ENCODE results near the gene NRP1. TPM values are rescaled to one million over a fixed set of nuclear protein-coding genes. Genes with fewer than 3 reads are reported as not detected.
A peak's percentile ranks its signal among the peaks of the same experiment; 100 is the strongest.

NRP1 gene
- total RNA-seq, 4 donors from 2014 or later = 20.4 to 29.0 (median 22.1) TPM

GRCh38 chr10:33310853-33311252, 23.6 kb downstream of the NRP1 start:
- ATAC-seq (no peak), DNase-seq (no peak)
- no peaks in the 10 kb centered on the region for H3K9me3 ChIP-seq
- TF ChIP-seq POLR2A (IDR thresholded peaks at IDR 0.05) = no peak
- no peak for TF ChIP-seq CTCF (IDR thresholded peaks at IDR 0.05 in 4 of 5, conservative IDR thresholded peaks at IDR 0.05 in 1 of 5)
- H3K27ac ChIP-seq = peak overlapping the region; percentile 2 to 29 (median 16)
- H3K36me3 ChIP-seq = no peaks in the 10 kb centered on the region
- H3K4me3 ChIP-seq = no peak overlapping the region
- in situ Hi-C loops (cut with MboI; ENCODE audit: low sequenced_read_pairs in 4 of 4) (loop anchor here in 3 of 4 donors (25.0 kb wide), 2 partner anchors 99 to 1326 kb away; no protein-coding TSS in a partner anchor), intact Hi-C loops (cut with DNase I; ENCODE audit: low total_unique reads) (no loop called here)
- no peaks in the 10 kb centered on the region for H3K27me3 ChIP-seq
- H3K4me1 ChIP-seq = peaks cover 16 to 35% of the 10 kb centered on the region in 2 donors

GRCh38 chr10:33309406-33309805, 25.1 kb downstream of the NRP1 start:
- TF ChIP-seq POLR2A (IDR thresholded peaks at IDR 0.05) (no peak), CTCF (IDR thresholded peaks at IDR 0.05 in 4 of 5, conservative IDR thresholded peaks at IDR 0.05 in 1 of 5) (no peak)
- H3K27me3 ChIP-seq = no peaks in the 10 kb centered on the region
- no peak overlapping the region for H3K4me3 ChIP-seq
- DNase-seq (no peak), ATAC-seq (no peak)
- in situ Hi-C loops (cut with MboI; ENCODE audit: low sequenced_read_pairs in 4 of 4) (loop anchor here in 3 of 4 donors (25.0 kb wide), 2 partner anchors 97 to 1328 kb away; no protein-coding TSS in a partner anchor), intact Hi-C loops (cut with DNase I; ENCODE audit: low total_unique reads) (no loop called here)
- peaks cover 23 to 45% of the 10 kb centered on the region in 2 donors for H3K4me1 ChIP-seq
- H3K27ac ChIP-seq = peak overlapping the region in 2 of 4 donors; percentile 33 to 58
- no peaks in the 10 kb centered on the region for H3K9me3 ChIP-seq
- H3K36me3 ChIP-seq = no peaks in the 10 kb centered on the region

- in situ Hi-C loops (cut with MboI; ENCODE audit: low sequenced_read_pairs in 4 of 4) = loop anchor here in 3 of 4 donors (25.0 kb wide), 2 partner anchors 96 to 1329 kb away; no protein-coding TSS in a partner anchor
Measured at GRCh38 chr10:33307835-33308234, 26.6 kb downstream of the NRP1 start.

GRCh38 chr10:33306701-33307519, 27.6 kb downstream of the NRP1 start:
- TF ChIP-seq CTCF (IDR thresholded peaks at IDR 0.05 in 4 of 5, conservative IDR thresholded peaks at IDR 0.05 in 1 of 5) (no peak), POLR2A (IDR thresholded peaks at IDR 0.05) (no peak)
- Histone ChIP-seq H3K9me3 (no peaks in the 10 kb centered on the region), H3K36me3 (no peaks in the 10 kb centered on the region), H3K27me3 (no peaks in the 10 kb centered on the region), H3K4me3 (no peak overlapping the region), H3K4me1 (peaks cover 40 to 57% of the 10 kb centered on the region in 2 donors), H3K27ac (peak overlapping the region in 3 of 4 donors; percentile 13 to 60 (median 52))
- ATAC-seq (no peak), DNase-seq (no peak)
- intact Hi-C loops (cut with DNase I; ENCODE audit: low total_unique reads) = no loop called here
- in situ Hi-C loops (cut with MboI; ENCODE audit: low sequenced_read_pairs in 4 of 4) = loop anchor here in 3 of 4 donors (25.0 kb wide), 2 partner anchors 95 to 1330 kb away; no protein-coding TSS in a partner anchor

More at GRCh38 chr10:33307835-33308234, 26.6 kb downstream of the NRP1 start:
- H3K36me3 ChIP-seq = no peaks in the 10 kb centered on the region
- intact Hi-C loops (cut with DNase I; ENCODE audit: low total_unique reads) = no loop called here
- ATAC-seq (no peak), DNase-seq (no peak)
- no peaks in the 10 kb centered on the region for H3K9me3 ChIP-seq
- peaks cover 34 to 58% of the 10 kb centered on the region in 2 donors for H3K4me1 ChIP-seq
- TF ChIP-seq CTCF (IDR thresholded peaks at IDR 0.05 in 4 of 5, conservative IDR thresholded peaks at IDR 0.05 in 1 of 5) = no peak
- TF ChIP-seq POLR2A (IDR thresholded peaks at IDR 0.05) = no peak
- H3K4me3 ChIP-seq = no peak overlapping the region
- peak overlapping the region in 1 of 4 donors; percentile 52 for H3K27ac ChIP-seq
- H3K27me3 ChIP-seq = no peaks in the 10 kb centered on the region
